Measurements from ENCODE around the gene PRKCD.

- TF ChIP-seq CTCF (IDR thresholded peaks at IDR 0.05) (no peak), POLR2A (IDR thresholded peaks at IDR 0.05) (no peak)
These were observed 29.6 kb downstream of the PRKCD start for GRCh38 chr3:53190659-53191058.
